NB4 (cell line): ENCODE results near the gene ZNF821.

Source experiments
- MYC ChIP-seq: IDR thresholded peaks from 2 replicates; pipeline ENCODE4 v1.6.1; 2011; ENCODE audit warnings: low read depth, low read length
- POLR2A ChIP-seq: IDR thresholded peaks from 2 replicates; pipeline ENCODE4 v1.6.1; 2011; ENCODE audit warnings: mild to moderate bottlenecking; ENCODE audit not compliant: insufficient read length; ENCODE audit errors: extremely low read depth
- TF ChIP-seq, protein P1 (sequence below): IDR thresholded peaks from one replicate; pipeline ENCODE4 v1.5.1; 2012; ENCODE audit warnings: low read depth, low read length
- TF ChIP-seq, protein P2 (sequence below): IDR thresholded peaks from 2 replicates; pipeline ENCODE4 v1.6.1; 2011; ENCODE audit warnings: low read depth, low read length

- TF ChIP-seq, protein P1, sequence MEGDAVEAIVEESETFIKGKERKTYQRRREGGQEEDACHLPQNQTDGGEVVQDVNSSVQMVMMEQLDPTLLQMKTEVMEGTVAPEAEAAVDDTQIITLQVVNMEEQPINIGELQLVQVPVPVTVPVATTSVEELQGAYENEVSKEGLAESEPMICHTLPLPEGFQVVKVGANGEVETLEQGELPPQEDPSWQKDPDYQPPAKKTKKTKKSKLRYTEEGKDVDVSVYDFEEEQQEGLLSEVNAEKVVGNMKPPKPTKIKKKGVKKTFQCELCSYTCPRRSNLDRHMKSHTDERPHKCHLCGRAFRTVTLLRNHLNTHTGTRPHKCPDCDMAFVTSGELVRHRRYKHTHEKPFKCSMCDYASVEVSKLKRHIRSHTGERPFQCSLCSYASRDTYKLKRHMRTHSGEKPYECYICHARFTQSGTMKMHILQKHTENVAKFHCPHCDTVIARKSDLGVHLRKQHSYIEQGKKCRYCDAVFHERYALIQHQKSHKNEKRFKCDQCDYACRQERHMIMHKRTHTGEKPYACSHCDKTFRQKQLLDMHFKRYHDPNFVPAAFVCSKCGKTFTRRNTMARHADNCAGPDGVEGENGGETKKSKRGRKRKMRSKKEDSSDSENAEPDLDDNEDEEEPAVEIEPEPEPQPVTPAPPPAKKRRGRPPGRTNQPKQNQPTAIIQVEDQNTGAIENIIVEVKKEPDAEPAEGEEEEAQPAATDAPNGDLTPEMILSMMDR: no peak
- TF ChIP-seq POLR2A (no peak), MYC (no peak)
- TF ChIP-seq, protein P2, sequence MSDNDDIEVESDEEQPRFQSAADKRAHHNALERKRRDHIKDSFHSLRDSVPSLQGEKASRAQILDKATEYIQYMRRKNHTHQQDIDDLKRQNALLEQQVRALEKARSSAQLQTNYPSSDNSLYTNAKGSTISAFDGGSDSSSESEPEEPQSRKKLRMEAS: no peak
Observed at GRCh38 chr16:71855937-71856662, 27.9 kb downstream of the ZNF821 start.
